Ovary (tissue), 9 donors: ENCODE results near the gene ZNFX1. TPM values are rescaled to one million over a fixed set of nuclear protein-coding genes. Genes with fewer than 3 reads are reported as not detected.

Experiments used
- DNase-seq, 5 donors: peaks; one replicate each; pipeline ENCODE4 v3.0.0-alpha.2; 2019 to 2020
- H3K27ac ChIP-seq, 2 donors: fragments of 200-600 bp; one replicate each; pipeline versions ENCODE4 v1.5.1 to v1.8.0; 2019 to 2022
- H3K27me3 ChIP-seq: fragments of 200-600 bp; one replicate; pipeline ENCODE4 v1.8.0; 2022
- H3K36me3 ChIP-seq: fragments of 200-600 bp; sonication (generic); one replicate; pipeline ENCODE4 v1.5.1; 2019
- H3K4me1 ChIP-seq: one replicate; pipeline ENCODE4 v1.8.1; 2013; ENCODE audit warnings: mild to moderate bottlenecking, moderate library complexity; ENCODE audit not compliant: insufficient read depth
- H3K4me3 ChIP-seq: fragments of 200-600 bp; sonication (generic); one replicate; pipeline ENCODE4 v1.5.1; 2017
- H3K9me3 ChIP-seq, 2 donors: fragments of 200-600 bp in 1 of 2; sonication (generic) in 1 of 2; one replicate each; pipeline versions ENCODE4 v1.5.1 to v1.8.1; 2013 to 2019; ENCODE audit warnings: mild to moderate bottlenecking in 1 of 2, moderate library complexity in 1 of 2
- EP300 ChIP-seq: sonication (generic); formaldehyde crosslinking; IDR thresholded peaks from one replicate; pipeline ENCODE4 v1.6.1; 2017; ENCODE audit warnings: antibody characterized with exemption
- POLR2A ChIP-seq: fragments of 450-650 bp; IDR thresholded peaks from one replicate; pipeline ENCODE4 v1.6.1; 2017; ENCODE audit warnings: antibody characterized with exemption, mild to moderate bottlenecking, moderate library complexity
- WGBS, 3 donors: extraction: QIAGEN DNeasy Blood & Tissue Kit in 1 of 3; methylation state at CpG; one replicate each; pipeline versions ENCODE4 v1.1.5 to v1.1.7; 2013 to 2017; 5-methylcytosine and 5-hydroxymethylcytosine counted together
- intact Hi-C, 4 donors: fragments of 100-400 bp; cut with DNase I; formaldehyde crosslinking; loops; one replicate each; pipeline versions ENCODE4 v1.11.0 to v1.15.1; 2022 to 2023
- polyA plus RNA-seq, 2 donors: library from polyadenylated mRNA; stranded (reverse); fragments of 200-250 nt in 1 of 2; fragments of 350-450 nt in 1 of 2; fragmentation: Illumina TruSeq in 1 of 2; extraction: RNeasy Lipid Tissue Mini Kit (QIAGEN cat#74804) in 1 of 2; gene quantifications; one replicate each; pipeline ENCODE4 v1.2.3, GENCODE V29; 2013 to 2014
- total RNA-seq, 7 donors: library from RNA; depleted of rRNA in 2 of 7; stranded (reverse); fragments of >200 nt in 2 of 7; fragmentation: NEBNext Ultra II Directional in 3 of 7; extraction: Animal tissue kit (Norgen Biotek cat#: 25700) in 3 of 7; gene quantifications; one replicate each; pipeline versions ENCODE4 v1.1.0 to v1.2.4, GENCODE V29; 2016 to 2023
- TF ChIP-seq, protein P1 (sequence below), 3 donors: fragments of 450-650 bp in 2 of 3; fragments of 200-600 bp in 1 of 3; IDR thresholded peaks; one replicate each; pipeline versions ENCODE4 v1.5.1 to v1.8.0; 2016 to 2022; ENCODE audit warnings: antibody characterized with exemption in 3 of 3, mild to moderate bottlenecking in 1 of 3
- donor health status: DM: no; HTN: no; CAD: no; lungs with moderate emphysema.
- donor health status: DM: no; HTN: no; CAD: no.
- donor health status: Bipolar disorder and iron deficiency.
- donor health status: DM: yes; HTN: yes; CAD: no.
- donor health status: DM: no; HTN: no; CAD: no.
- donor health status: DM: yes; HTN: yes; CAD: no.

Gene ZNFX1
- total and polyA plus RNA-seq, 9 donors = 9.2 to 38.1 (median 23.5) TPM

DNA sequence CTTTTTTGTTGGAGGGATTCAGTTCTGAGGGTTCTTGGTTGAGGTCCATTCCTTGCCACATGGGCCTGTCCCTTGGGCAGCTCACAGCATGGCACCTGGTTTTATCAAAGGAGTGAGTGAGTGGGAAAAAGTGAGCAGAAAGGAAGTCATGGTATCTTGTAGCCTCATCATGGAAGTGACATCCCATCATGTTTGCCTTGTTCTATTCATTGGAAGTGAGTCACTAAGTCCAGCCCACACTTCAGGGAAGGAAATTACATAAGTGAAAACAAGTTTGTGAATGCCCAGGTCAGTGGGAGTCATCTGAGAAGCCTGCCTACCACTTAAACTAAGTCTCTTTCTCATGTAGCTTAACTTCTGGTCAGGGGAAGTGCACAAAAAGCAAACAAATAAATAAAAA, 32.8 kb upstream of the ZNFX1 start:
- H3K9me3 ChIP-seq = no peaks in the 10 kb centered on the region
- TF ChIP-seq, protein P1, sequence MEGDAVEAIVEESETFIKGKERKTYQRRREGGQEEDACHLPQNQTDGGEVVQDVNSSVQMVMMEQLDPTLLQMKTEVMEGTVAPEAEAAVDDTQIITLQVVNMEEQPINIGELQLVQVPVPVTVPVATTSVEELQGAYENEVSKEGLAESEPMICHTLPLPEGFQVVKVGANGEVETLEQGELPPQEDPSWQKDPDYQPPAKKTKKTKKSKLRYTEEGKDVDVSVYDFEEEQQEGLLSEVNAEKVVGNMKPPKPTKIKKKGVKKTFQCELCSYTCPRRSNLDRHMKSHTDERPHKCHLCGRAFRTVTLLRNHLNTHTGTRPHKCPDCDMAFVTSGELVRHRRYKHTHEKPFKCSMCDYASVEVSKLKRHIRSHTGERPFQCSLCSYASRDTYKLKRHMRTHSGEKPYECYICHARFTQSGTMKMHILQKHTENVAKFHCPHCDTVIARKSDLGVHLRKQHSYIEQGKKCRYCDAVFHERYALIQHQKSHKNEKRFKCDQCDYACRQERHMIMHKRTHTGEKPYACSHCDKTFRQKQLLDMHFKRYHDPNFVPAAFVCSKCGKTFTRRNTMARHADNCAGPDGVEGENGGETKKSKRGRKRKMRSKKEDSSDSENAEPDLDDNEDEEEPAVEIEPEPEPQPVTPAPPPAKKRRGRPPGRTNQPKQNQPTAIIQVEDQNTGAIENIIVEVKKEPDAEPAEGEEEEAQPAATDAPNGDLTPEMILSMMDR (IDR thresholded peaks at IDR 0.05) = no peak
- TF ChIP-seq POLR2A = no peak
- intact Hi-C loops = no loop called here
- H3K27ac ChIP-seq = no peak overlapping the region
- no peak overlapping the region for H3K4me3 ChIP-seq
- H3K27me3 ChIP-seq = no peaks in the 10 kb centered on the region
- H3K4me1 ChIP-seq = no peaks in the 10 kb centered on the region
- no peak for DNase-seq
- no peaks in the 10 kb centered on the region for H3K36me3 ChIP-seq

DNA sequence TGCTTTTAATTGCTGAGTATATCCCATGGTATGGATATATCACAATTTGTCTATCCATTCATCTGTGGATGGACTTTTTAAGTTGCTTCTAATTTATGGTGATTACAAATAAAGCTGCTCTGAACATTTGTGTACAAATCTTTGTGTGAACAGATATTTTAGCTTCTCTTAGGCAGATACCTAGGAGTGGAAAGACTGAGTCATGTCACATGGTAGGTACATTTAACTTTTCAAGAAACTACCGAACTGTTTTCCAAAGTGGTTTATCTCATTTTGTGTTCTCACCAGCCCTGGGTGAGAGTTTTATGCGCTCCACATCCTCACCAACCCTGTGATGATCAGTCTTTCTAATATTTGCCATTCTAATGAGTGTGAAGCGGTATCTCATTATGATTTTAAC, 31.0 kb upstream of the ZNFX1 start:
- no peaks in the 10 kb centered on the region for H3K4me1 ChIP-seq
- H3K27me3 ChIP-seq = no peaks in the 10 kb centered on the region
- H3K4me3 ChIP-seq = no peak overlapping the region
- no peaks in the 10 kb centered on the region for H3K9me3 ChIP-seq
- DNase-seq = no peak
- intact Hi-C loops = no loop called here
- no peak overlapping the region for H3K27ac ChIP-seq
- TF ChIP-seq EP300 = no peak
- TF ChIP-seq POLR2A = no peak
- TF ChIP-seq, protein P1 (IDR thresholded peaks at IDR 0.05) = no peak
- WGBS, 3 donors = 75 to 80% (median 77%) methylated on average over 3 of the region's 3 CpGs
- no peaks in the 10 kb centered on the region for H3K36me3 ChIP-seq

DNA sequence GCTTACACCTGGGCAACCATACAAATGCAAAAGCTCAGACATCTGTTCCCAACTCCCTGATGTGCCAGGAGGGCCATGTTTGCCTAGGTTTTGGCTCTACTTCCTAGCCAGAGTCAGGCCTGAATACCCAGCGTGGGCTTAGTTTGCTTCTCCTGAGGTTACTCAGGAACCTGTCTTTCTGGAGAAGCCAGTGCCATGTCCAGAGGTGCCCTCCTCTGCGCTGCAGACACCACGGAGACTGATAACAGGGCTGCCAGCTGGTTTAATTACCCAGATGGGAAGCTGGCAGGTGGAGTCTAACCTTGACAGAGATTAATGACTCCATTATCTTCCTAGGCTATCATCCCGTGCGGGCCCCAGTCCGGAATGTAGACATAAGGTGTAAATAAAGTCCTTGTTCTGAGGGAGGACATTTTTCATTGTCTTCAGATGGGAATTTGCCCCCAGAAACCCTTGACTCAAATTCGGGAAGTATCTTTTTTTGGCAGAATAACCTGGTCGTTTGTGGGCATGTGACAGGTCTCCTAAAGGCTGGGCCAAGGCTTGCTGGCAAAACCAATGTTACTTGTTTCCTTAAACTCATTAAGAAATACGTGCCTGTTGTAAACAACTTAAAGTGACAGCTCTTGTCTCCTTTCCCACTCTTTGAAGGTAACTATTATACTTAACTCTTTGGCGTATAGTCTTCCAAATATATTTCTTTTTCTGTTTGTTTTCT, 29.2 kb upstream of the ZNFX1 start:
- no peaks in the 10 kb centered on the region for H3K27me3 ChIP-seq
- H3K9me3 ChIP-seq = no peaks in the 10 kb centered on the region
- intact Hi-C loops = no loop called here
- no peak overlapping the region for H3K27ac ChIP-seq
- TF ChIP-seq POLR2A (no peak), EP300 (no peak)
- TF ChIP-seq, protein P1 (IDR thresholded peaks at IDR 0.05) = no peak
- no peak for DNase-seq
- 55 to 70% (median 62%) methylated on average over 10 of the region's 10 CpGs for WGBS, 3 donors
- no peaks in the 10 kb centered on the region for H3K36me3 ChIP-seq
- H3K4me1 ChIP-seq = no peaks in the 10 kb centered on the region
- no peak overlapping the region for H3K4me3 ChIP-seq

DNA sequence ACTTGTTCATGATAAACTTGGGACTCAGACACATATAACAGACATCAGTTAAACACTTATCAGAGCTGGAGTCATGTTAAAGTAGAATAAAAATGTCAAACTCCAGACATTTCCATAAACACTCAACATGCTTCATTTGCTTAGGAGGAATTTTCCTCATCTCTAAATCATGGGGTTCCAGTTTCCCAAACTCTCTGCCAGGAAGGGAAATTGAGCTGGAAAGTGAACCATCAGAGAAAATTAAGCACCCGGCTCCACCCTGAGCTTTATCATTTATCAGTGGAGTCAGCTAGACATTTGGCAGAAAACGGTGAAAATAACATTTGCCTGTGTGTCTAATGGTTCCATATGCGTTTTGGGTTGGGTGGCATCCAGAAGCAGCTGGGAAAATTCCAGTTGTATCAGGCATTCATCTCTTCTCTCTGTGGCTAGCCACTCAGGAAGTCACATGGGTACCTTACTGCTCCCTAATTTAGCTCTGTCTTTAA, 25.3 kb upstream of the ZNFX1 start:
- intact Hi-C loops = no loop called here
- DNase-seq = no peak
- no peaks in the 10 kb centered on the region for H3K9me3 ChIP-seq
- no peaks in the 10 kb centered on the region for H3K4me1 ChIP-seq
- no peak overlapping the region for H3K27ac ChIP-seq
- H3K36me3 ChIP-seq = no peaks in the 10 kb centered on the region
- H3K27me3 ChIP-seq = no peaks in the 10 kb centered on the region
- no peak overlapping the region for H3K4me3 ChIP-seq
- 7 to 10% (median 9%) methylated on average over 3 of the region's 3 CpGs for WGBS, 3 donors
- TF ChIP-seq POLR2A (no peak), EP300 (no peak)
- TF ChIP-seq, protein P1 (IDR thresholded peaks at IDR 0.05) = no peak
